ENCODE results near the gene ADAMTSL1.

The ADAMTSL1 gene

DNA sequence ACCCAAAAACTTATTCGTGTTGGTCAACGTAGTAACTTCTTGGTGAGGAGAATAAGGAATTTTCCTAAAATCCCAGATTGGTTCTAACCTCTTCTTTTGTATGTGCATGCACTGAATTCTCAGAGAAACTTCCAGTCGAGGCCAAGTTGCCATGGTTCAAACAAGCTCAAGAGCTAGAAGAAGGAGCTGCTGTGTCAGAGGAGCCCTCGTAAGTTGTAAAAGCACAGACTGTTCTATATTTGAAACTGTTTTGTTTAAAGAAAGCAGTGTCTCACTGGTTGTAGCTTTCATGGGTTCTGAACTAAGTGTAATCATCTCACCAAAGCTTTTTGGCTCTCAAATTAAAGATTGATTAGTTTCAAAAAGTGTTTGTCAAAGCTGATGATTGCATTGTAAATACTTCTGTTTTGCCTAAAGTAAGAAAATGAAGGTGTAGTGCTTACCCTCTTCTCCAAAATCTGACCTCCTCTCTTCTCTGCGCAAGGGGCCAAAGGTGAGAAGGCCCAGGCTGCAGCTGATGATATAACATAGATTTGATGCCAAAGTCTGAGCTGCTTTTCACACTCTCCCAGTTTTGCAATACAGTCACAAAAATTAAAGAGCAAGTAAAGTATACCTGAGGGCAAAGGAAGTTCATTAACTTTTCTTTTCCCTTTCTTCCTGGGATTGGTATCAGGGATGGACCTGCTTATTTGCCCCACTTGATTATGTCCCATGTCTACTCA lies 210.8 kb downstream of the ADAMTSL1 start:
- in situ Hi-C loops (cut with MboI; ENCODE audit: low sequenced_read_pairs): no loop called here

GRCh38 chr9:18688581-18689565 lies 214.9 kb downstream of the ADAMTSL1 start:
- in situ Hi-C loops (cut with MboI; ENCODE audit: low sequenced_read_pairs): no loop called here

DNA sequence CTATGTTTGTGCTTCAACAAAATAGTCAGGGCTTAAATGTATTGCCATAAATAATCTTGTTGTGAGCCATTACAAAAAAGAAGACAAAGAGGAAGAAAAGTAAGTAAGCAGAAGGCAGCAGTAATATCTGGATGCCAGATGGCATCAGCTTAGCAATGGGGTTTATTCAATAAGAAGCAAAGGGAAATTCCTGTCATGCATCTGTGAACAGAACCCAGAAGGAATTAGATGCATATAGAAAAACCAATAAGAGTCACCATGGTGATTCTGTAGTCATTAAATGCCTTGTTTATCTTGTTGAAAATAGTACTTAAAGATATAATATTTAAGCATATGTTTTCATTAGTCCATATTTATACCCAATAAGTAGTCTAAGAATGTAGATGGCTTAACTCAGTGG lies 216.0 kb downstream of the ADAMTSL1 start:
- in situ Hi-C loops (cut with MboI; ENCODE audit: low sequenced_read_pairs): no loop called here

- in situ Hi-C loops (cut with MboI; ENCODE audit: low sequenced_read_pairs): no loop called here
These were observed 218.3 kb downstream of the ADAMTSL1 start for GRCh38 chr9:18692268-18692667.

GRCh38 chr9:18692962-18693361 lies 219.0 kb downstream of the ADAMTSL1 start:
- in situ Hi-C loops (cut with MboI; ENCODE audit: low sequenced_read_pairs): no loop called here

GRCh38 chr9:18694959-18695668 lies 221.2 kb downstream of the ADAMTSL1 start:
- in situ Hi-C loops (cut with MboI; ENCODE audit: low sequenced_read_pairs): no loop called here

GRCh38 chr9:18698992-18699391 lies 225.0 kb downstream of the ADAMTSL1 start:
- in situ Hi-C loops (cut with MboI; ENCODE audit: low sequenced_read_pairs): no loop called here

DNA sequence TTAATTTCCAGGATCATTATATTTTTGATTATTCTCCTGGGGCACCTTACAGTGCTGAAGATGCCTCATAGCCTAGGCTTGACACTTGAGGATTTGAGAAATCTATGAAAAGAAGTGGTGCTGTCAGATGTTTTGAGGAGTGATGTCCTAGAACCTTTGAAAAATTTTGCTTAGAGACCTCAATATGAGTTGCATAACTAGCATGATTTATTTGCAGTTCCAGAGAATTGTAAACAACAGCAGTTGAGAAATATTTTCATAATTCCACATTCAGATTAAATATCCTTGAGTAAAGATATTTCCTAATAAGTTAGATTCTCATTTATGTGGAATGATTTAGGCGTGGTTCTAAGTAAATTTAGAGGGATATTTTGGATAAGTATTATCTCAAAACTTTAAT lies 225.8 kb downstream of the ADAMTSL1 start:
- in situ Hi-C loops (cut with MboI; ENCODE audit: low sequenced_read_pairs): no loop called here

GRCh38 chr9:18700714-18701113 lies 226.8 kb downstream of the ADAMTSL1 start:
- in situ Hi-C loops (cut with MboI; ENCODE audit: low sequenced_read_pairs): no loop called here

GRCh38 chr9:18703151-18703900 lies 229.4 kb downstream of the ADAMTSL1 start:
- in situ Hi-C loops (cut with MboI; ENCODE audit: low sequenced_read_pairs): no loop called here

GRCh38 chr9:18703901-18704379 lies 230.0 kb downstream of the ADAMTSL1 start:
- in situ Hi-C loops (cut with MboI; ENCODE audit: low sequenced_read_pairs): no loop called here

- in situ Hi-C loops (cut with MboI; ENCODE audit: low sequenced_read_pairs): no loop called here
These were observed 231.9 kb downstream of the ADAMTSL1 start for GRCh38 chr9:18705796-18706392.

- in situ Hi-C loops (cut with MboI; ENCODE audit: low sequenced_read_pairs): no loop called here
These were observed 232.7 kb downstream of the ADAMTSL1 start for GRCh38 chr9:18706648-18707047.

GRCh38 chr9:18707061-18707461 lies 233.1 kb downstream of the ADAMTSL1 start:
- in situ Hi-C loops (cut with MboI; ENCODE audit: low sequenced_read_pairs): no loop called here

GRCh38 chr9:18707489-18708205 lies 233.7 kb downstream of the ADAMTSL1 start:
- in situ Hi-C loops (cut with MboI; ENCODE audit: low sequenced_read_pairs): no loop called here

- in situ Hi-C loops (cut with MboI; ENCODE audit: low sequenced_read_pairs): no loop called here
These were observed 234.5 kb downstream of the ADAMTSL1 start for GRCh38 chr9:18708429-18708828.

- in situ Hi-C loops (cut with MboI; ENCODE audit: low sequenced_read_pairs): no loop called here
These were observed 236.1 kb downstream of the ADAMTSL1 start for GRCh38 chr9:18710065-18710464.

- in situ Hi-C loops (cut with MboI; ENCODE audit: low sequenced_read_pairs): no loop called here
These were observed 243.8 kb downstream of the ADAMTSL1 start for GRCh38 chr9:18717759-18718158.

GRCh38 chr9:18718393-18718792 lies 244.4 kb downstream of the ADAMTSL1 start:
- in situ Hi-C loops (cut with MboI; ENCODE audit: low sequenced_read_pairs): no loop called here

Measured in HL-60/S4 treated with retinoic acid at 250 ng/mL for 4 days and 3 days (cell line).